NCI-H2107 (cell line): ENCODE data around the gene KYNU.
"Not testable (repeated sequence)": the region's sequence is repeated elsewhere in the genome, so short reads cannot be mapped to it uniquely, and the experiment has no call there.

Experiments
- DNase-seq: peaks from one replicate; lab custom pipeline; 2025; lab: John Stamatoyannopoulos, UW

The KYNU gene

DNA sequence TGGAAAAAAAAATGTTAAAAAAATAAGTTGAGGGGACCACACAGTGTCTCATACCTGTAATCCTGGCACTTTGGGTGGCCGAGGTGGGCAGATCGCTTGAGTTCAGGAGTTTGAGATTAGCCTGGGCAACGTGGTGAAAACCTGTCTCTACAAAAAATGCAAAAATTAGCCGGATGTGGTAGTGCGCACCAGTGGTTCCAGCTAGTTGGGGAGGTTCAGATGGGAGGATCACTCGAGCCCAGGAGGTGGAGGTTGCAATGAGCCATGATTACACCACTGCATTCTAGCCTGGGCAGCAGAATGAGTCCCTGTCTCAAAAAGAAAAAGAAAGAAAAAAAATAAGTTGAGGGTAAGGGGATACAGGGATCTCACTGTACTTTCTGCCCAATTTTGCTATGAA is 6.1 kb upstream of the KYNU start:
- no peak for DNase-seq

DNA sequence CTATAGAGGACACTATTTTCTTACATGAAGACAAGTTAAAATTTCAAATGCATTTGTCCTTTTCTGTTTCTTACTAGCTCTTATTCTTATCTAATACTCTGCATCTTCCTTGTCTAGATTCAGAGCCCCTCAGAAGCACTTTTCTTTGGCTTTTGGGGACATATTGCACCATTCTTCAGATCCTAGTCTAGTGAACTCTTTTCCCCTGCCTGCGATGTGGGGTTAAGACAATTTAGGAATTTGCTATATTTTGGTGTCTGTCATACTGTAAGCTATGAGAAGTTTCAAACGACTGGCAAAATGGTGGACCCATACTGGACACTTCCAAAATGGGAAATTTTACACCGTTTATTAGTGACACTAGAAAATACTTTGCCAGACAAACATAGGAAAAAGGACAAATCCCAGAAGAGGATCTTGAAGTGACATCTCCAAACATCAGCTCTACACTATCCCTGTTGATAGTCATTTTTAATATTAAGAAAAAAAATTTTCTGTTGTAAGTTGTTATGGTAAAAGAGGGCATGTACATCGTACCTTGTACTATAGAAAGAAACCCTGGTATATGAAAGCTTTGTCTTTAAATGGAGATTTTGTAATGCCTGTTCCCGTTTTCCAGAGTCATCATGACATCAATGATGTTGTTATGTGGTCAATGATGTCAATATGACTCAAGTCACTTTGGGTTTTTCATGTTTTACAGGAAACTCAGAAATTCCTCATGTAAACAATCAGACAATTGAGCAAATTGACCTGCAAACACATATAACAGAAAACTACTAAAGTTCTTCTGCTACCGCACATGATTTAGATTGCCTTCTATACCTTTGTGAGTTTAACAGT is 4.4 kb upstream of the KYNU start:
- no peak for DNase-seq

DNA sequence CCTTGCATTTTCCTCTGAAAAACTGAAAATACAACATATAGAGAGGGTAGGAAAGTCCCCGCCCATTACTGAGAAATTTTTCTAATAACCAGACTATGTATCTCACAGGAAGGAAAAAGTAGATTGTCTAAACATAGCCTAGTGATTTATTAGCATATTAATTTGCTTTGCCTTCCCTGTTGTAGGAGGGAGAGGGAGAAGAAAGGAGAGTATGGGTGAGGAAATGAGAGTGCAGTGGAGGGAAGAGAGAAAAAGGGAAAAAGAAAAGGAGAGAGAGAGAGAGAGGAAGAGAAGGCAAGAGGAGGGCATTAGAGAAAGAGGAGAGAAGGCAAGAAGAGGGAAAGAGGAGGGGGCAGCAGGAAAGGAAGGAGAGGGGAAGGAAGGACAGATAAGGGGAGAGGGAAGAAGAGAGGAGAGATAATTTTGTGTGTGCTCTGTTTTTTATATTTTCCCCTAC is 3.6 kb upstream of the KYNU start:
- DNase-seq, result no peak

DNA sequence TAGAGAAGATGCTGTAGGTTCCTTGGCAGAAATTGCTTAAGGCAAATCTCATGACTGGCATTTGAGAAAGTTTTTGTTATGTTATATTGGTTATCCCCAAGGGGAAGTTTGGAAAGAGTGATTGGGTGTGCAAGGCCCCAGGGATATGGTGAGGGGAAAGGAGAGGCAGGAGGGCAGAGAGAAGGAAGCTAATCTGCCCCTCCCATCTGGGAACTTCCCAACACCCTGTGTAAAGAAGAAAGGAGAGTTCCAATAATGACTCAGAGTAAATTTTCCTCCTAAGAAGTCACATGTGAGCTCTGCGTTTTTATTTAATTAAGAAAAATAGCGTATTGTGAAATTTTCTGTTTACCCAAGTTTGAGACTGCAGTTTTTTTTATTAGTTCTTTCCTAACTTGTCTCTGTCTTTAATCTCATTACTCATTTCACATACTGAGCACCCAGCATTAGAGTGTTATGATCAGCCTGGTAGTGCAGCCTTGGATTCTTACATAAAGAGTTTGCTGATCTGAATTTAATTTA is 3.1 kb upstream of the KYNU start:
- DNase-seq, result no peak

DNA sequence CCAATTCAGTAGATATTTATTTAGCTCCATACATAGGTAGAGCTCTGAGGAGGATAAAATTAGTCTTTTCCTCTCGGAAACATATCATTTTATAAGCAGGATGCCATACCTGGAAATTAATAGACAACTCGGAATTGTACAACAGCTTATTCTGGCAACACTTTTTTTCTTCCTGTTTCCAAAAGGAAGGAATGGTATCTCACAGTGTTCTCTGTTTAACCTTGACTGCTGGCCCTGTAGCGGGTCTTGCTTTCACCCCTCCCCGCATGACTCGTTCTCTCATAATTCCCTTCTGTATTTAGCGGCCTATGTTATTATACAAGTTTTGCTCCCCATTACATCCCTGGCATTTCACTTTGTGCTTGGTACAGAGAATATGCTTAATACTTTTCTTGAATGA is 2.5 kb upstream of the KYNU start:
- DNase-seq, result no peak

DNA sequence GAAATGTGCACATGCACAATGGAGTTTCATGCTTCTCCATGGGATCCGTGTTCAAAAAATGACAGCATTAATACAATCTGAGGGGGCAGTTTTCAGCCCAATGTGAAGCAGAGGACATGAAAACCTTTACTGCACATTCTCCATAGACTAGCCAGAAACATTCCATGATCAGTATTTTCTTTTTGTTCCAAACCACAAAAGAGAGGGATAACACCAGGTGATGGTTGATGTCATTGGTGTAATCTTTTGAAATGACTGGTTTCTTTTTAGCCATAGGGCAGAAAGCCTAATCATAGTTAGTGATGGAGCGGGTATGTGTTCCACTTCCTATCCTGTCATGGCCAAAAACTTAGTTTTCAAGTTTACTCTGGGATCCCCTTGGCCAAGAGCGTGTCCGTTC is 1.8 kb upstream of the KYNU start:
- DNase-seq, result no peak

DNA sequence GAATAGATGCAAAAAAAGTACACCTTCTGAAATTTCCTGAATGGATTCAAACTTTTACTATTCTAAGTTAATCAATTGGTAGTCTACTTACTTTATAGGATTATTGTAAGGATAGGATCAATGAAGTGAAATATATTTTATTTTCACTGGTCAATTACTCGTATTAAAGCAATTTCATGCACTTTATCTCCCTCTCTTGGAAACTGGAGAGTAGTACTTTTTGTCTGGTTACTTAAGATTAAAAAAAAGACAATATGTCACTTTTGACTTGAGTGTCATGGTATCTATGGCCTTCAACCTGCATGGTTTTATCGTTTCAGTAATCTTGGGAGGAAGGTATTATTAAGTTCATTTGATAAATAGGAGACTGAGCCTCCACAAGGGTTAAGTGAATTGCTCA is 1.0 kb upstream of the KYNU start:
- no peak for DNase-seq

DNA sequence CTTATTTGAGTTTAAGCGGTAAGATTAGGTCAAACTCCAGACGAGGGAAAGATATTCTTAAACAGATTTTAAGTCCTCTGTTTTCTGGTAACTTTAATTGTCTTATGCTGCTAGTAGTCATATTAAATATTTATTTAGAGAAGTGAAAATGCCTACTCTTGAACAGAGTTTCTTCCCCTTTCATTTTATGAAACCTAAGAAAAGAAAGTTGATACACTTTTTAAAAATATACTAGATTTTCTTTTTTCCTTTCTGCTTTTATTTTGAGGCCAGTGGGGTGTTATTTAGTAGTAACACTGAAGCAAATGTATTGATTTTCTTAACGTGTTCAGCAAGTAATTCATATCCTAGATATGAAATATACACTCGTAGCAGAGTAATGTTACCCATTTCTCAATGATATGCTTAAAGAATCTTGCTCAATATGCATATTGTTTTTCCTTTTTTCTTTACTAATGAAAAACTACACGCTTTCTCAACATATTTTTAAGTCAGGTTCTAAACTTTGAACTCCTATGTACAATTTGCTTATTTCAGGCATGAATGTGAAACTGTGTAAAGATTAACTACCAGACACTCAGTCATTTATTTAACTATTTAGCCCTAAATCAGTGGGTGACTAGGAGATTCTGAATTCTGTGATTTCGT is 691 bp downstream of the KYNU start:
- no peak for DNase-seq

DNA sequence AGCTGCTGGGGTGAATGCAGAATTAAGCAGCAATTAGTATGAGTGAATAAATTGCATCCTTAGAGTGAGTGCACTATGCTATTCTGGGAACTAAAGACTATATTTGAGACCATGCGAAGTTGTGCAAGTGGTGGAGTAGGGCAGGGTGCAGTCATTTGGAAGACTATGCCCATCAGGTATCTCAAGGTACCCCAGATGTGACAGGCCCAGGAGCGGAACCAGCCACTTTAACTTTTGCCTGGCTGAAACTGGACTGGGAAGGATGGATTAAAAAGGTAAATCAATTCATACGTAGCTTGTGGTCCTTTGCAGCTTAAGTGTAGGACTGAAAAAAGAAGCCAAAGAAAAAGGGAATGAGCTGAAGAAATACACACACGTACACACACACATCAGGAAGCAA is 1.7 kb downstream of the KYNU start:
- DNase-seq, result no peak

DNA sequence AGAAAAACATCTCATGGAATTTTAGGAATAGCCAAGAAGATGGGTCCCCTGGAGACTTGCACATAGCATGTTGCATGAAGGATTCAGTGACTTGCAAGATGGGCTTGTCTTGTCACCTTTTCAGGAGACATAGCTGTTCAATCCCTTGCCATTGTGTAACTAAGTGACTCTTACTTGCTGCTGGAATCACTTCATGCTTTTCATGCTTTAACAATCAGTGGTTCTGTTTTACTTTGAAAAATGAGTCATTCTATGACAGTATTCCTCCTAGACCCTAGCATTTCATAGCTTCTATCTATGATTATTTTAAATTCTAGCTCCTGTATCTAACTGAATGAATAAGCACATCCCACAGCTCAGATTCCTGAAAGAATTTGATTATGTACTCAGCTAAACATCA is 2.8 kb downstream of the KYNU start:
- no peak for DNase-seq

DNA sequence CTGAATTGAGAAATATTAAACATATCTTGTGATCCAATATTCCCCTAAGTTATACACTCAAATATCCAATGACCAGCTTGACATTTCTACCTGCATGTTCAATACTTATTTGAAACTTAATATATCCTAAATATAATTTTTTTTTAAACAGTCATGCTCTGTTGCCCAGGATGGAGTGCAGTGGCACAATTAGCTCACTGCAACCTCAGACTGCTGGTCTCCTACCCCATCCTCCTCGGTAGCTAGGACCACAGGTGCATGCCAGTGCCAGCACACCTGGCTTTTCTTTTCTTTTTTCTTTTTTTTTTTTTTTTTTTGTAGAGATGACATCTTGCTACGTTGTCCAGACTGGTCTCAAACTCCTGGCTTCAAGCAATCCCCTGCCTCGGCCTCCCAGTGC is 4.2 kb downstream of the KYNU start:
- no peak for DNase-seq

DNA sequence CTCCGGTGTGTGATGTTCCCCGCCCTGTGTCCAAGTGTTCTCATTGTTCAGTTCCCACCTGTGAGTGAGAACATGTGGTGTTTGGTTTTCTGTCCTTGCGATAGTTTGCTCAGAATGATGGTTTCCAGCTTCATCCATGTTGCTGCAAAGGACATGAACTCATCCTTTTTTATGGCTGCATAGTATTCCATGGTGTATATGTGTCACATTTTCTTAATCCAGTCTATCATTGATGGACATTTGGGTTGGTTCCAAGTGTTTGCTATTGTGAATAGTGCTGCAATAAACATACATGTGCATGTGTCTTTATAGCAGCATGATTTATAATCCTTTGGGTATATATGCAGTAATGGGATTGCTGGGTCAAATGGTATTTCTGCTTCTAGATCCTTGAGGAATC is 5.0 kb downstream of the KYNU start:
- not testable (repeated sequence) for DNase-seq

DNA sequence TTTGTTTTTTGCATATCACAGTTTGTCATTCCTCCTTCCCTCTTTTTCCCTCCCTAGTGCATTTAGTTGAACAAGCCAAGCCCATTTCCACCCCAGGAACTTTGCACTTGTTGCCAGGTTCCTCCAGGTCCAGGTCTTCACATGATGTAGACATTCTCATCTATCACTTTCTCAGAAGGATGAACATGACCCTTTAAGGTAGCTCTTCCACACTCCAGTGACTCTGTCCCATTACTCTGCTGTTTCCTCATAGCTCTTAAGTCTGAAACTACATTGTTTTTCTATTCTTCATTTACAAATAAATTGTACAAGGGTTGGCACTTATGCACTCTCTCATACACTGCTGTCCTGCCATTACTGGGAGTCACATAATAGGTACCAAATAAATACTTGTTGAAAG is 6.1 kb downstream of the KYNU start:
- DNase-seq, result no peak

DNA sequence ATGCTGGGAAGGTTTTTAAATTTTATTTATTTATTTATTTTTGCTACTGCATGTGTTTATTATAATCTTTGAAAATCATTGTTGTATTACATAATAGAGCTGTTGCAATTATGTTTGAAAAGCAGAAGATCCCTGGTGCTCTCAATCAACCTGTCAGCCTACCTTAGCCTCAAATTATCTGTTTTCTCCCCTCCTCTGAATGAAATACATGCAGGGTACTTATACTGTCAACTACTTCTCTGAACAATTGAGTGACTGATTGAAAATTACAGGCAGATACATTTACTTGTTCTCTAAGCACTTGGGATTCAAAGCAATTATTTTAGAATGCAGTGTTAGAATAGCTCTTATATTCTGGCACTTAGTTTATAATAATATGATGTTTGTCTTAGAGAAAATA is 8.1 kb downstream of the KYNU start:
- no peak for DNase-seq

DNA sequence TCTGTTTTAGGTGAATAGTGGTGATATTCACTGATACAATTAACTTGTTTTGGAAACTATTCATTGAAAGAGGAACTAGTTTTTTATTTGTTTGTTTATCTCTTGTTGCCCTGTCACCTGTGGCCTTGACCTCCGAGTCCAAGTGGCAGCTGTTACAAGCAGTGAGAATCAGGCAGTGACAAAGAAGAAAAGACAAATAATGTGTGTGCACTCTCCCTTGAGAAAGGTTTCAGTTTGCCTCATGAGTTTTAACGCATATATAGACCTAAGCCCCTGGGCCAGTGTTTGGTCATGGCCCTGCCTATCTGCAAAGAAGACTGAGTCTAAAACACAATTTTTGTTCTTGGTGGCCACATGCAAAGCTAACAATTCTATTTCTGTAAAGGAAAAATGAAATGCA is 15.3 kb downstream of the KYNU start:
- DNase-seq, result no peak

DNA sequence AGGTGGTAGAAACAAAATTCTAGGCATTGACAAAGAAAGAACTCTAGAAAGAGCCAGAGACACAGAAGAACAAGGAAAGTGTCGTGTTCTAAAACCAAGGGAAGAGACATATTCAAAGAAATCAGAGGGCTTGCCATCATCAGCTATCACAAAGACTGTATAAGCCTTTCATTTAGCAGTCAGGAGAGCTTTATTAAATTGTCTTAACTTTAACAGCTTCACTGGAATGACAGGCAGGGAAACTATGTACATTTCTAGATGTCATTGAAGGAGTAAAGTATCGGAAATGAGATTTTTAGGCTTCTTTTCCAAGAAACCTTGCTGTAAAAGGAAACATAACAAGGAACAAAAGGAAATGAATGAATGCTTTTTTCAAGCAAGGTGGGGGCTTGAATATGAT is 15.8 kb downstream of the KYNU start:
- no peak for DNase-seq

DNA sequence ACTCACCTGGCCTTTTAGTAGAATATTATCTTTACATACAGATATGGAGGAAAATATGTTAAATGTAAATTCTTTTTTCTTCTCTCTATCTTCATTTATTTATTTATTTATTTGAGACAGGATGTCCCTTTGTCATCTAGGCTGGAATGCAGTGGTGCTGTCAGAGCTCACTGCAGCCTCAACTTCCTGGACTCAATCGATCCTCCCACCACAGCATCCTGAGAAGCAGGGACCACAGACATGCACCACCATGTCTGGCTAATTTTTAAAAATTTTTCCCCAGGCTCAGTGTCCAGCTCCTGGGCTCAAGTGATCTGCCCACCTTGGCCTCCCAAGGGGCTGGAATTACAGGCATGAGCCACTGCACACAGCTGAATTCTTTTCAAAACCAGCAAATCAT is 20.3 kb downstream of the KYNU start:
- no peak for DNase-seq

DNA sequence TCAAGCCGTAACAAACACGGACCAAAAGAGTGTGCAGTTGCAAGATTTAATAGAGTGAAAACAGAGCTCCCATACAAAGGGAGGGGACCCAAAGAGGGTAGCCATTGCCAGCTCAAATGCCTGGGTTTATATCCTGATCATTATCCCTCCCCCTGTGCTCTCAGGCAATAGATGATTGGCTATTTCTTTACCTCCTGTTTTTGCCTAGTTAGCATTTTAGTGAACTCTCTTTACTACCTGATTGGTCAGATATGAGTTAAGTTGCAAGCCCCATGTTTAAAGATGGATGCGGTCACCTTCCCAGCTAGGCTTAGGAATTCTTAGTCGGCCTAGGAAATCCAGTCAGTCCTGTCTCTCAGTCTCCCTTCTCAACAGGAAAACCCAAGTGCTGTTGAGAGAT is 22.9 kb downstream of the KYNU start:
- not testable (repeated sequence) for DNase-seq

DNA sequence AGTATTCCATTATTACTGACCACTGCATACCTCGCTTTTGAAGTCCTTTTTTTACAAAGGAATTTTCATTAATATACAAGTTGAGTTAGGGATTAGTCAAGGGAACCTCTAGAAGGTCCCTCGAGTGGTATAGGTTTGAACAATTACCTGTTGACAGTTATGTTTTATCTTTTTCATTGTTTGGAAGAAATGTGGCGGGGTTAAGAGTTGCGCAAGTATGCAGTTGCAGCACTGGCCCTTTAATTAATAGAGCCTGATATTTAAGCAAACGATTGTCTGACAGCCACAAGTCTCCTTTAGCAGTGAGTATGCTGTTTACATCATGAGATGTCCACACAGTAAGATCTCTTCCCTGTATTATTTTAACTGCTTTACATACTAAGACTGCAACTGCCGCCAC is 24.3 kb downstream of the KYNU start:
- no peak for DNase-seq

DNA sequence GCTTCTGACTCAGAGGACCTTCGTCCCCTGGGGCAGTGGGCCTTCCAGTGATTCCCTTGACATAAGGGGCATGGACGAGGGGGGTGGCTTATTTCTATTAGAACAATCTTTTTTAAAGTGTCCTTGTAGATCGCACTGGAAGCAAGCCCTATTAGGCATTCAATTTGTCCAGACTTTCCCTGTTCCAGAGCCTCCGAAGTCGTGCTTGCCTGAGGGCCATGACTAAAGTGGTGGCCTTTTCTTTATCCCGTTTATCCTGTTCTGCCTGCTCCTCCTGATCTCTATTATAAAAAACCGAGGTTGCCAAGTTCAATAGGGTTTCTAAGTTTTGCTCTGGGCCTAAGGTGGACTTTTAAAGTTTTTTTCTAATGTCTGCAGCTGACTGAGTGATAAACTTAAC is 26.3 kb downstream of the KYNU start:
- DNase-seq, result not testable (repeated sequence)

DNA sequence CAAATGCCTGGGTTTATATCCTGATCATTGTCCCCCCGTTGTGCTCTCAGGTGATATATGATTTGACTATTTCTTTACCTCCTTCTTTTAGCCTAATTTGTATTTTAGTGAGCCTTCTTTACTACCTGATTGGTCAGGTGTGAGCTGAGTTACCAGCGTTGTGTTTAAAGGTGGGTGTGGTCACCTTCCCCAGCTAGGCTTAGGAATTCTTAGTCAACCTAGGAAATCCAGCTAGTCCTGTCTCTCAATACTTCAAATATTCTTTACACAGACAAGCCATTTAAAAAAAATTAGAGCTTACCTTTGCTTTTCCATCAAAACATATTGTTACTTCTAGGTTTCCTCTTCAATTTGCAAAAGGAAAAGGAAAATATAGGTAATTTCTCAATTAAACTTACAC is 30.2 kb downstream of the KYNU start:
- DNase-seq, result no peak

DNA sequence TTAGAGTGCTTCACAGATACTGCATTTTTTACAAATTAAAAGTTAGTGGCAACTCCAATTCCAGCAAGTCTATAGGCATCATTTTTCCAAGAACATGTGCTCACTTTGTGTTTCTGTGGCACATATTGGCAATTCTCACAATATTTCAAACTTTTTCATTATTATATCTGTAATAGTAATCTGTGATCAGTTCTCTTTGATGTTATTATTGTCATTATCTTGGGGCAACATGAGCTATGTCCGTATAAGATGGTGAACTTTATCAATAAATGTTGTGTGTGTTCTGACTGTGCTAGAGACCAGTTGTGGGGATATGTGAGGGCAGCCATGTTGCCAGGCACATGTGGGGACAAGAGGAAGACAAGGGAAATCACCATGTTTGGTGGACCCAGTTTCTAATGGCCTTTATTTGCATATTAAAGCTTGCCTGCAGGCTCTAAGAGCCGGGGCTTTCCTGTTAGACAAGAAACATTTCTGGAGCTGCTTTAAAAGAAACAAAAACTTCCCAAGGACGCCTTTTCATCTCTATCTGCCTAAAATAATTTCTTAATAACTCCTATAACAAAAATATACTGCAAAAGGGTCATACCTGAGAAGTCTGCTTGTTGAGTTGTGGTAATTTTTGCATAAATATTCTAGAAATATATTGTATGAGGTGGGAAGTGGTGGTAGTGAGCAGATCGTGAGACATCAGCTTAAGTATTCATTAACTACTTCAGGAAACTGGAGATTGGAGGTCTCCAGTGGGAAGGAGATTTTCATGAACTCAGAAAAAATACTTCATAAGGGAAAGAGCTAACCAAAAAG is 37.2 kb downstream of the KYNU start:
- DNase-seq, result no peak

DNA sequence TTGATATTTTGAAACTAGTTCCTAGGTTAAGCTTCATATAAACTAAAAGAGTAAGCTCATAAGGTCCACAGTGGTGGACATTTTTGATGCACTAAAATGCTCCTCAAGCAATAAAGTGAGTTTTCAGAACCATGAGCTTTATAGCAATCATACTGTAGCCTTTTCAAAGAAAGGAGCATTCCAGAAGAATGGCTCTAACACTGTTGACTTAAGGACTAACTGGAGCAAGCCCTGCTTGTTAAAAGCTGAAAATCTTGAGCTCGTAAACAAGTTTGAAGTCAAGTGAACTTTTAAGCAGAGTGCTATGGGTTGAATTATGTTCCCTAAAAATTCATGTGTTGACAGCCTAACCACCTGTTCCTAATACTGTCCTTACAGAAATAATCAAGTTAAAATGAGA is 38.0 kb downstream of the KYNU start:
- DNase-seq, result no peak
